IMR-90 (cell line): Measurements from ENCODE around the gene OXLD1. TPM values are rescaled to one million over a fixed set of nuclear protein-coding genes. Genes with fewer than 3 reads are reported as not detected.
"Not testable (repeated sequence)": the region's sequence is repeated elsewhere in the genome, so short reads cannot be mapped to it uniquely, and the experiment has no call there.

Source experiments
- ATAC-seq: fragments of 200-7000 bp; cut with Tn5 transposase; 2 replicates; pipeline ENCODE4 v1.9.1; 2020; ENCODE audit warnings: low read depth, mild to moderate bottlenecking, moderate library complexity
- BruUV-seq: library from RNA; stranded (reverse); fragments of 400-500 nt; replicated peaks from 2 replicates; lab custom pipeline; 2021; lab: Mats Ljungman, UMichigan
- CTCF ChIA-PET: fragments of 300-600 bp; formaldehyde crosslinking; extraction: SDS; loops from one replicate; lab custom pipeline; 2021; ENCODE audit warnings: antibody characterized with exemption; lab: Yijun Ruan, JAX
- POLR2A ChIA-PET: fragments of 300-600 bp; sonication (Branson Sonifier 250); formaldehyde crosslinking; loops from one replicate; lab custom pipeline; 2022; ENCODE audit warnings: antibody characterized with exemption; ENCODE audit not compliant: unreplicated experiment; lab: Charles Lee
- DNase-seq: peaks from one replicate; pipeline ENCODE4 v3.0.0; 2013
- H2AFZ ChIP-seq: replicated peaks from 2 replicates; pipeline ENCODE3; 2013; ENCODE audit warnings: low read length, mild to moderate bottlenecking; ENCODE audit not compliant: poor library complexity
- H2AK5ac ChIP-seq: 2 replicates; pipeline ENCODE4 v1.6.1; 2013; ENCODE audit warnings: low read depth, low read length, inconsistent platforms
- H2AK9ac ChIP-seq: replicated peaks from 2 replicates; pipeline ENCODE3; 2013; ENCODE audit warnings: mild to moderate bottlenecking, low read depth, low read length, moderate library complexity; ENCODE audit not compliant: poor library complexity
- H2BK120ac ChIP-seq: 2 replicates; pipeline ENCODE4 v1.6.1; 2013; ENCODE audit warnings: low read depth, low read length, inconsistent platforms
- H2BK15ac ChIP-seq: 3 replicates; pipeline ENCODE4 v1.6.1; 2013; ENCODE audit warnings: low read depth, low read length, inconsistent platforms
- H2BK20ac ChIP-seq: 2 replicates; pipeline ENCODE4 v1.6.1; 2013; ENCODE audit warnings: low read depth, mild to moderate bottlenecking, inconsistent platforms, low read length, moderate library complexity
- H2BK5ac ChIP-seq: 2 replicates; pipeline ENCODE4 v1.6.1; 2013; ENCODE audit warnings: mild to moderate bottlenecking, low read depth, low read length, inconsistent platforms; ENCODE audit not compliant: poor library complexity, severe bottlenecking
- H3K14ac ChIP-seq: replicated peaks from 2 replicates; pipeline ENCODE4 v1.6.1; 2013; ENCODE audit warnings: low read depth, low read length, inconsistent platforms
- H3K18ac ChIP-seq: 2 replicates; pipeline ENCODE4 v1.6.1; 2013; ENCODE audit warnings: low read depth, low read length, control low read depth
- H3K23ac ChIP-seq: 2 replicates; pipeline ENCODE4 v1.6.1; 2013; ENCODE audit warnings: low read depth, low read length, inconsistent platforms
- H3K27ac ChIP-seq: 2 replicates; pipeline ENCODE4 v1.5.1; 2013; ENCODE audit warnings: mild to moderate bottlenecking, control low read depth, low read length; ENCODE audit not compliant: insufficient read depth
- H3K27me3 ChIP-seq: 2 replicates; pipeline ENCODE4 v1.6.1; 2013; ENCODE audit warnings: low read length; ENCODE audit not compliant: control insufficient read depth, insufficient read depth
- H3K36me3 ChIP-seq: 2 replicates; pipeline ENCODE4 v1.6.1; 2013; ENCODE audit warnings: low read length, mixed read lengths; ENCODE audit not compliant: control insufficient read depth, insufficient read depth
- H3K4ac ChIP-seq: 2 replicates; pipeline ENCODE4 v1.6.1; 2013; ENCODE audit warnings: low read depth, low read length, inconsistent platforms
- H3K4me1 ChIP-seq: 2 replicates; pipeline ENCODE4 v1.6.1; 2013; ENCODE audit warnings: low read length, mixed read lengths; ENCODE audit not compliant: control insufficient read depth, insufficient read depth
- H3K4me2 ChIP-seq: 2 replicates; pipeline ENCODE4 v1.6.1; 2013; ENCODE audit warnings: low read depth, mild to moderate bottlenecking, control low read depth, low read length, moderate library complexity
- H3K4me3 ChIP-seq: 2 replicates; pipeline ENCODE4 v1.5.1; 2013; ENCODE audit warnings: low read depth, mild to moderate bottlenecking, control low read depth, low read length, moderate library complexity; ENCODE audit not compliant: insufficient read depth
- H3K56ac ChIP-seq: 2 replicates; pipeline ENCODE4 v1.6.1; 2013; ENCODE audit warnings: low read length, inconsistent platforms; ENCODE audit not compliant: insufficient read depth; ENCODE audit errors: extremely low read depth
- H3K79me1 ChIP-seq, 2 experiments: 2 replicates each; pipeline ENCODE4 v1.6.1; 2013; ENCODE audit warnings: low read length in 2 of 2, inconsistent platforms in 1 of 2, low read depth in 1 of 2
- H3K9ac ChIP-seq: 2 replicates; pipeline ENCODE4 v1.6.1; 2013; ENCODE audit warnings: low read depth, low read length, control low read depth
- H3K9me1 ChIP-seq: 2 replicates; pipeline ENCODE4 v1.6.1; 2013; ENCODE audit warnings: low read length, inconsistent platforms; ENCODE audit not compliant: insufficient read depth
- H3K9me3 ChIP-seq: 2 replicates; pipeline ENCODE4 v1.6.1; 2013; ENCODE audit warnings: low read length; ENCODE audit not compliant: control insufficient read depth, insufficient read depth
- H4K20me1 ChIP-seq: 2 replicates; pipeline ENCODE4 v1.6.1; 2013; ENCODE audit warnings: low read length, inconsistent platforms; ENCODE audit not compliant: insufficient read depth
- H4K5ac ChIP-seq: 2 replicates; pipeline ENCODE4 v1.6.1; 2013; ENCODE audit warnings: mild to moderate bottlenecking, low read depth, low read length, control low read depth
- H4K8ac ChIP-seq, 2 experiments: 2 replicates each; pipeline ENCODE4 v1.6.1; 2013; ENCODE audit warnings: low read depth in 2 of 2, low read length in 2 of 2, control low read depth in 1 of 2, inconsistent platforms in 1 of 2
- H4K91ac ChIP-seq: 2 replicates; pipeline ENCODE4 v1.6.1; 2013; ENCODE audit warnings: low read depth, low read length, inconsistent platforms; ENCODE audit not compliant: insufficient read depth
- WGBS, 2 experiments: methylation state at CpG; one replicate each; pipeline versions ENCODE4 v1.1.5 to v1.1.7; 2013; ENCODE audit warnings: missing lambda C conversion rate in 2 of 2; ENCODE audit not compliant: insufficient read length in 1 of 2; ENCODE audit errors: extremely low coverage in 2 of 2; 5-methylcytosine and 5-hydroxymethylcytosine counted together
- dilution Hi-C: fragments of 300-500 bp; cut with HindIII; formaldehyde crosslinking; loops from one replicate; pipeline ENCODE4 v1.14.3; 2018; ENCODE audit warnings: low sequenced_read_pairs; ENCODE audit not compliant: unreplicated experiment
- in situ Hi-C: fragments of 300-500 bp; cut with MboI; formaldehyde crosslinking; loops from 3 replicates; pipeline ENCODE4 v1.14.3; 2019; ENCODE audit warnings: low sequenced_read_pairs, inconsistent platforms, mixed read lengths
- intact Hi-C: fragments of 100-400 bp; cut with micrococcal nuclease; formaldehyde crosslinking; loops from 2 replicates; pipeline ENCODE4 v1.10.0; 2022
- polyA plus RNA-seq, 3 experiments: library from polyadenylated mRNA; depleted of rRNA; stranded (reverse); fragments of >200 nt; gene quantifications; 2 replicates each; pipeline ENCODE4 v1.2.3, GENCODE V29; 2012; ENCODE audit warnings: low replicate concordance in 1 of 3
- total RNA-seq: library from RNA; depleted of rRNA; stranded (reverse); fragments of >200 nt; gene quantifications from 2 replicates; pipeline ENCODE4 v1.2.3, GENCODE V29; 2012

The OXLD1 gene
- total and polyA plus RNA-seq, 2 of the 4 experiments (the other 2 are of a cell fraction) = 9.9 to 22.3 TPM

- H2BK15ac ChIP-seq, H2BK5ac ChIP-seq, H3K4me3 ChIP-seq, H3K4me1 ChIP-seq, H3K27me3 ChIP-seq, H3K4me2 ChIP-seq, H2AFZ ChIP-seq, H4K5ac ChIP-seq, H3K14ac ChIP-seq, in situ Hi-C loops, ATAC-seq, H4K91ac ChIP-seq, H2AK9ac ChIP-seq, dilution Hi-C loops, H2BK120ac ChIP-seq, H3K4ac ChIP-seq, H2AK5ac ChIP-seq, H3K23ac ChIP-seq, CTCF ChIA-PET, POLR2A ChIA-PET, H3K9me3 ChIP-seq, intact Hi-C loops, H3K18ac ChIP-seq, H3K9ac ChIP-seq, H3K27ac ChIP-seq, H2BK20ac ChIP-seq, BruUV-seq, DNase-seq, H3K56ac ChIP-seq, H4K8ac ChIP-seq: not testable (repeated sequence)
- peaks cover 46% of the 10 kb centered on the region for H4K20me1 ChIP-seq
- WGBS, 2 experiments = no CpG with 5 or more reads among the region's 36 CpGs
- peaks cover 45% of the 10 kb centered on the region for H3K36me3 ChIP-seq
- H3K79me1 ChIP-seq = peaks cover 23 to 60% of the 10 kb centered on the region in 2 experiments
- H3K9me1 ChIP-seq = peaks cover 10% of the 10 kb centered on the region; the same call in 1 of the 2 replicates
Measured at GRCh38 chr17:81618307-81618706, 48.1 kb downstream of the OXLD1 start.
